Tibial nerve (tissue), 4 donors: ENCODE measurements around the gene ZNF691. TPM values are rescaled to one million over a fixed set of nuclear protein-coding genes. Genes with fewer than 3 reads are reported as not detected.

Source experiments
- DNase-seq, 2 donors: peaks; one replicate each; pipeline ENCODE4 v3.0.0-alpha.2; 2019; ENCODE audit warnings: low spot score in 2 of 2
- H3K27ac ChIP-seq, 4 donors: fragments of 200-600 bp; sonication (generic) in 3 of 4; one replicate each; pipeline ENCODE4 v1.5.1; 2017 to 2019; ENCODE audit warnings: mild to moderate bottlenecking in 1 of 4
- H3K27me3 ChIP-seq, 2 donors: fragments of 200-600 bp; sonication (generic) in 1 of 2; one replicate each; pipeline versions ENCODE4 v1.5.1 to v1.6.0; 2017 to 2019
- H3K36me3 ChIP-seq, 3 donors: fragments of 200-600 bp; sonication (generic); one replicate each; pipeline ENCODE4 v1.5.1; 2018 to 2019
- H3K4me1 ChIP-seq, 4 donors: fragments of 200-600 bp; sonication (generic) in 3 of 4; one replicate each; pipeline ENCODE4 v1.5.1; 2017 to 2019
- H3K4me3 ChIP-seq, 4 donors: fragments of 200-600 bp; sonication (generic) in 3 of 4; one replicate each; pipeline ENCODE4 v1.5.1; 2017 to 2019; ENCODE audit warnings: mild to moderate bottlenecking in 1 of 4, moderate library complexity in 1 of 4
- H3K9me3 ChIP-seq, 4 donors: fragments of 200-600 bp; sonication (generic) in 3 of 4; one replicate each; pipeline ENCODE4 v1.5.1; 2017 to 2019
- EP300 ChIP-seq, 2 donors: sonication (generic); formaldehyde crosslinking; IDR thresholded peaks; one replicate each; pipeline ENCODE4 v1.6.1; 2017; ENCODE audit warnings: antibody characterized with exemption in 2 of 2, mild to moderate bottlenecking in 1 of 2
- POLR2A ChIP-seq, 2 donors: fragments of 450-650 bp; IDR thresholded peaks; one replicate each; pipeline ENCODE4 v1.6.1; 2017; ENCODE audit warnings: antibody characterized with exemption in 2 of 2, mild to moderate bottlenecking in 2 of 2, moderate library complexity in 2 of 2
- WGBS, 2 donors: methylation state at CpG; one replicate each; pipeline ENCODE4 v1.1.5; 2018; 5-methylcytosine and 5-hydroxymethylcytosine counted together
- total RNA-seq, 4 donors: library from RNA; depleted of rRNA; stranded (reverse); fragments of >200 nt; gene quantifications; one replicate each; pipeline ENCODE4 v1.1.0, GENCODE V29; 2016
- TF ChIP-seq, protein P1 (sequence below), 5 experiments: fragments of 200-600 bp in 3 of 5; fragments of 450-650 bp in 2 of 5; sonication (generic) in 3 of 5; IDR thresholded peaks; one replicate each; pipeline ENCODE4 v1.5.1; 2016 to 2019; ENCODE audit warnings: antibody characterized with exemption in 5 of 5, mild to moderate bottlenecking in 3 of 5, moderate library complexity in 2 of 5

The ZNF691 gene
- total RNA-seq, 4 donors from 2014 or later, result 14.1 to 20.5 (median 16.9) TPM

DNA sequence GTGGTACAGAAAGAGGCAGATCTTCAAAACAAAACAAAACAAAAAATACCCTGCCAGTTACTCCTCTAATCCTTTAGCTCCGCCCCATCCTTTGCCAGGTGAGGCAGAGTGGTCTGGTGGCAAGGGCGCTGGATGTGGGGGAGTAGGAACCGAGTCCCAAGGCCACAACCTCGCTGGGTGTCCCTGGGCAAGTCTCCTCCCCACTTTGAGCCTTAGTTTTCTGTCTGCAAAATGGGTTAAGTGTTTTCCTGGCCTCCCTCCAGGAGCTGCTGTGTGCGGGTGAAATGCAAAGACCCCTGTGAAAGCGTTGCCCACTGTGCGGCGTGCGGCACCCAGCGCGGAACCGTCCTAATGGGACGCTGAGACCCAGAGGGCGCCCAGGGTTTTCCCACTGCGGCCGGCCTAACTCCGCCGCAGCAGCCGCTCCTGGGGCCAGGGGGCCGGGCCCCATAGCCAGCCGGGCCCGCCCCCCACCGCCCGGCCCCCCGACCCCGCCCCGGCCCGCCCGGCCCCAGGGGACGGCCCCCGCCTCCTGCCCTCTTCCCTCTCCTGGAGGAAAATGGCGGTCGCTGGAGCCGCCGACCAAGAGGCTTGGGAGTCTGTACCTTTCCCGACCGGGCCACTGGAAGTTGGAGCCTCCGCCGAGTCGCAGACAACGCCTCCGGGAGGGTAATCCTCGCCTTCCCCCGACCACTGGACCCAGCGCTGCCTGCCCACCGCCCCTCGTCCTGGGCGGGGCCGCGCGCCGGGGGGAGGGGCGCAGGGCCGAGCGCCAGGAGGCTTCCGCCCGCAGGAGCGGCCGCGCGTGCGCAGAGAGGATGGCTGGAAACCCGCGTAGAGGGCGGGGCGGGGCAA, 29.6 kb upstream of the ZNF691 start, which contains the start of the genes ERMAP and SVBP:
TSS of gene ERMAP (plus strand) at position 538 of the 855 bp plus-strand sequence. CDS start 13,327 bp downstream, outside the sequence.
TSS of gene SVBP (minus strand) at position 813 of the 855 bp plus-strand sequence. CDS start 853 bp downstream, outside the sequence.
- Histone ChIP-seq H3K4me3 (peak within 1 kb of the TSS; percentile 66 to 88 (median 77)), H3K27ac (peak within 1 kb of the TSS; percentile 95 to 99 (median 96)), H3K27me3 (no peaks in the 10 kb centered on the region), H3K9me3 (no peaks in the 10 kb centered on the region), H3K4me1 (peaks cover 0 to 20% (median 15%) of the 10 kb centered on the region in 4 donors), H3K36me3 (peaks cover 0 to 4% (median 0%) of the 10 kb centered on the region in 3 donors)
- peak; percentile 12 to 79 for TF ChIP-seq EP300 (IDR thresholded peaks at IDR 0.05)
- TF ChIP-seq POLR2A (IDR thresholded peaks at IDR 0.05), result peak in 1 of 2 donors; percentile 41
- TF ChIP-seq, protein P1, sequence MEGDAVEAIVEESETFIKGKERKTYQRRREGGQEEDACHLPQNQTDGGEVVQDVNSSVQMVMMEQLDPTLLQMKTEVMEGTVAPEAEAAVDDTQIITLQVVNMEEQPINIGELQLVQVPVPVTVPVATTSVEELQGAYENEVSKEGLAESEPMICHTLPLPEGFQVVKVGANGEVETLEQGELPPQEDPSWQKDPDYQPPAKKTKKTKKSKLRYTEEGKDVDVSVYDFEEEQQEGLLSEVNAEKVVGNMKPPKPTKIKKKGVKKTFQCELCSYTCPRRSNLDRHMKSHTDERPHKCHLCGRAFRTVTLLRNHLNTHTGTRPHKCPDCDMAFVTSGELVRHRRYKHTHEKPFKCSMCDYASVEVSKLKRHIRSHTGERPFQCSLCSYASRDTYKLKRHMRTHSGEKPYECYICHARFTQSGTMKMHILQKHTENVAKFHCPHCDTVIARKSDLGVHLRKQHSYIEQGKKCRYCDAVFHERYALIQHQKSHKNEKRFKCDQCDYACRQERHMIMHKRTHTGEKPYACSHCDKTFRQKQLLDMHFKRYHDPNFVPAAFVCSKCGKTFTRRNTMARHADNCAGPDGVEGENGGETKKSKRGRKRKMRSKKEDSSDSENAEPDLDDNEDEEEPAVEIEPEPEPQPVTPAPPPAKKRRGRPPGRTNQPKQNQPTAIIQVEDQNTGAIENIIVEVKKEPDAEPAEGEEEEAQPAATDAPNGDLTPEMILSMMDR (IDR thresholded peaks at IDR 0.05), result peak in 1 of 5 experiments; percentile 27
- 1 to 7% methylated on average over 7 to 29 of the region's 66 CpGs for WGBS, 2 donors
- DNase-seq, result peak; percentile 87 to 89

DNA sequence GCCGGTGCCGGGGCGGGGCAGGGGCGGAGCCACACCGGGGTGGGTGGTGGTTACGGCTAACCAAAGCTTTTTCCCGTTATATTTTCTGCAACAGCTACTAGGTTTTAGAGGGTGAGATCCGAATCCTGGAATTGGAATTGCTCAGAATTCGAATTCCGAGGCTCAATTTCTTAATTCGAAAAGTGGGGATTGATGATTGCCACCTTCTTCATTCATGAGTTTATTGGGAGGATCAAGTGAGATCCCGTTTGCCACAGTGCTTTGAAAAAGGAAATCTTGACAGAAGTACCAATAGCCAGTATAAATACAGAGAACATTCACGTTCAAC, 29.0 kb upstream of the ZNF691 start:
- DNase-seq, result no peak
- Histone ChIP-seq H3K36me3 (peaks cover 0 to 4% (median 0%) of the 10 kb centered on the region in 3 donors), H3K4me1 (peaks cover 0 to 23% (median 15%) of the 10 kb centered on the region in 4 donors), H3K27ac (peak overlapping the region; percentile 95 to 99 (median 96)), H3K4me3 (peak overlapping the region; percentile 24 to 88 (median 66)), H3K9me3 (no peaks in the 10 kb centered on the region), H3K27me3 (no peaks in the 10 kb centered on the region)
- WGBS, 2 donors, result 0 to 1% methylated on average over 13 of the region's 13 CpGs
- TF ChIP-seq, protein P1 (IDR thresholded peaks at IDR 0.05), result no peak
- no peak for TF ChIP-seq POLR2A (IDR thresholded peaks at IDR 0.05)
- no peak for TF ChIP-seq EP300 (IDR thresholded peaks at IDR 0.05)

DNA sequence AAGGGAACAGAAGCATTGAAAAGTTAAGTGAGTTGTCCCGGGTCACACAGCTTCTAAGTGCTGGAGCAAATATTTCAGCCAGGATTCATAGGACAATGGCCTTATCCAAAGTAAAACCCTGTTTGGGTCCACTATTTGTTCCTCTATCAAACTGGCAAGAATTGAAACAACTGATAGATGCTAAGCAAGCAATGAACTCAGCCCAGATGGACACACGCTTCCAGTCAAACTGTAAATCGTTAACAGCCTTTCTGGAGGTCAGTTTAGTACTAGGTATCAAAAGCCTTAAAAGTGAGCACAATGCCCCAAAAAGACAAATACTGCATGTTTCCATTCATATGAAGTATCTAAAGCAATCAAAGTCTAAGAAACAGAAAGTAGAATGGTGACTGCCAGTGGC, 28.4 kb upstream of the ZNF691 start:
- Histone ChIP-seq H3K36me3 (peaks cover 0 to 4% (median 0%) of the 10 kb centered on the region in 3 donors), H3K4me1 (peaks cover 0 to 29% (median 15%) of the 10 kb centered on the region in 4 donors), H3K4me3 (peak overlapping the region in 1 of 4 donors; percentile 66), H3K9me3 (no peaks in the 10 kb centered on the region), H3K27ac (peak overlapping the region in 2 of 4 donors; percentile 95 to 97), H3K27me3 (no peaks in the 10 kb centered on the region)
- WGBS, 2 donors, result 93 to 94% methylated on average over 3 of the region's 3 CpGs
- no peak for DNase-seq
- TF ChIP-seq, protein P1 (IDR thresholded peaks at IDR 0.05), result no peak
- TF ChIP-seq EP300 (IDR thresholded peaks at IDR 0.05) (no peak), POLR2A (IDR thresholded peaks at IDR 0.05) (no peak)

DNA sequence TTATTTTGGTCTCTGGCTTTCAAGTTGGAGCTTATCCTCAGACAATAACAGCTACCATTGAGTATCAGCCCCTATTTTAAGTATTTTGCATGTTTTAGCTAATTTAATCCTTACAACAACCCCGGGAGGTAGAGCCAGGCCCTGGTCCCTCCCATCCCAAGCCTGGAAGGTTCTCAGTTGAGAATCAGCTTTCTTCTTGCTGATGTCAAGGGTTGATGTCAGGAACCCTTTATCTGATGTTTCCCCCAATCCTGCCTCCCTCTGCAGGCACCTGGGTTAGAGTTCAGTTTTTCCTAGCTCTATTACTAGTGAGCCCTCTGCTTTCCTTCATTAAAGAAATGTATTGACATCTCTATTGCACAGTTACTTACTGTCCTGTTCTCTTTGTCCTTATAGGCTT, 25.6 kb upstream of the ZNF691 start:
- no peak for DNase-seq
- peak overlapping the region in 1 of 4 donors; percentile 18 for H3K27ac ChIP-seq
- TF ChIP-seq EP300 (IDR thresholded peaks at IDR 0.05), result no peak
- TF ChIP-seq POLR2A (IDR thresholded peaks at IDR 0.05), result no peak
- TF ChIP-seq, protein P1 (IDR thresholded peaks at IDR 0.05), result no peak
- H3K36me3 ChIP-seq, result no peaks in the 10 kb centered on the region
- H3K4me1 ChIP-seq, result peaks cover 0 to 30% (median 12%) of the 10 kb centered on the region in 4 donors
- H3K27me3 ChIP-seq, result no peaks in the 10 kb centered on the region
- H3K4me3 ChIP-seq, result no peak overlapping the region
- WGBS, 2 donors, result 41 to 54% methylated on average over 1 of the region's 1 CpG
- H3K9me3 ChIP-seq, result no peaks in the 10 kb centered on the region

DNA sequence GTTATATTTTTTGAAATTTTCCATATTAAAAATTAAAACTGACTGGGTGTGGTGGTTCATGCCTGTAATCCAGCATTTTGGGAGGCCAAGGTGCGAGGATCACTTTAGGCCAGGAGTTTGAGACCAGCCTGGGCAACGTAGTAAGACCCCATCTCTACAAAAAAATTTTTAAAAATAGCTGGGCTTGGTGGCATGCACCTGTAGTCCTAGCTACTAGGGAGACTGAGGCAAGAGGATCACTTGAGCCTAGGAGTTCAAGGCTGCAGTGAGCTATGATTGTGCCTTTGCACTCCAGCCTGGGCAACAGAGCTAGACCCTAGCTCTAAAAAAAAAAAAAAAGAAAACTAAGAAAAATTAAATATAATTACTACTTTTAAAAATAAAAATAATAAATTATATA, 24.7 kb upstream of the ZNF691 start:
- no peak for DNase-seq
- no peaks in the 10 kb centered on the region for H3K36me3 ChIP-seq
- peaks cover 0 to 23% (median 6%) of the 10 kb centered on the region in 4 donors for H3K4me1 ChIP-seq
- H3K4me3 ChIP-seq, result no peak overlapping the region
- no peaks in the 10 kb centered on the region for H3K9me3 ChIP-seq
- WGBS, 2 donors, result 97 to 98% methylated on average over 2 of the region's 2 CpGs
- H3K27ac ChIP-seq, result no peak overlapping the region
- TF ChIP-seq POLR2A (IDR thresholded peaks at IDR 0.05) (no peak), EP300 (IDR thresholded peaks at IDR 0.05) (no peak)
- TF ChIP-seq, protein P1 (IDR thresholded peaks at IDR 0.05), result no peak
- H3K27me3 ChIP-seq, result no peaks in the 10 kb centered on the region
